ENCODE data around the gene SYCP3. TPM values are rescaled to one million over a fixed set of nuclear protein-coding genes. Genes with fewer than 3 reads are reported as not detected.
A peak's percentile ranks its signal among the peaks of the same experiment; 100 is the strongest.

Gene SYCP3
- total and polyA plus RNA-seq, 2 of the 13 experiments (the other 11 are each of a cell fraction or from before 2014, with no cell fraction given): not detected

DNA sequence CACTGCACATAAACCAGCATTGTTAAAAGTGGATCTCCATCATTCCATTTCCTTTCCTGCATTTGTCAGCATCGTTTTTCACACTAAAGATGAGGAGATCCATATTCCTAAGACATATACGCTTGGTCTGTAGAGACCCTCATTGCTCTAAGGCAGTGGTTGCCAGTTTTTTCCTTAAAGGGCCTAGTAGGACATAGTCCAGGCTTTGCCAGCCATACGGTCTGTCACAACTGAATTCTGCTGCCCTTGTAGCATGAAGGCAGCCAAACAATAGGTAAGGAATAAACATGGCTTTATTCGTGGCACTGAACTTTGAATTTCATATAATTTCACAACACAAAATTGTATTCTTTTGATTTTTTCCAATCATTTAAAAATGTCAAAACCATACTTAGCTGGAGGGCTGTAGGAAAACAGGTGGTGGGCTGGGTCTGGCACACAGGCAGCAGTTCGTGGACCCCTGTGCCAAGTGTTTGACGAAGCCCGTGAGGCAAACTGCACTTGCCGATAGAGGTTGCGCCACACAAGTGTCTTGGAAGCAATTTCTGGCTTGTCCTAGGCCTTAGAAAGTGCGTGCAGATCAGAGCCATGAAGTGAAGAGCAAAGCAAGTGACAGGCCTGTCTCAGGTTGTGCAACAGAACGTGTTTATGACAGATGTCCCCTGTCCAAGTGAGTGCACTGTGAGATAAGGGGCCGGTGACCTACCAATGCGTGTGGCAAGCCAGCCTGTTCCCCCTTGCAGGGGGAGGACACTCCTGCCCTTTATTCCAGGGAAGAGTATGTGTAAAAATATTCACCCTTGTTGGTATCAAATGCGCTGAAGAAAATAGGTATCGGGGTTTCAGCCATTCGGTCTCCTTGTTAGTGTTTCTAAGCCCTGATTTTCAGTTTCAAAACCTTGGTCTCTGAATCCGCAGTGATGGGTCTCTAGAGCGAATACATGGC lies 42.7 kb downstream of the SYCP3 start (continued):
- TF ChIP-seq ZNF574 (CRISPR knock-in tag; IDR thresholded peaks at IDR 0.05) (peak; percentile 45; the same call in 1 of the 2 replicates), ZNF33A (CRISPR knock-in tag; IDR thresholded peaks at IDR 0.05; ENCODE audit: borderline replicate concordance) (no peak), SP4 (CRISPR knock-in tag; IDR thresholded peaks at IDR 0.05) (no peak; the same call in 1 of the 2 replicates), ZNF225 (CRISPR knock-in tag; IDR thresholded peaks at IDR 0.05) (no peak), ZNF547 (CRISPR knock-in tag; IDR thresholded peaks at IDR 0.05) (no peak), ZNF121 (CRISPR knock-in tag; IDR thresholded peaks at IDR 0.05) (0 out of 2 replicates have a peak, but pooled peaks have one; percentile 3), MXD4 (CRISPR knock-in tag; IDR thresholded peaks at IDR 0.05) (peak; percentile 91; the same call in 1 of the 2 replicates), TFAP4 (IDR thresholded peaks at IDR 0.05; ENCODE audit: borderline replicate concordance, low read depth) (peak; percentile 72; the same call in 1 of the 2 replicates), ZSCAN31 (CRISPR knock-in tag; IDR thresholded peaks at IDR 0.05; ENCODE audit: low read depth) (peak; percentile 47; the same call in 1 of the 2 replicates), GATAD1 (CRISPR knock-in tag; IDR thresholded peaks at IDR 0.05) (0 out of 2 replicates have a peak, but pooled peaks have one; percentile 35), RERE (CRISPR knock-in tag; IDR thresholded peaks at IDR 0.05; ENCODE audit: low read depth) (peak; percentile 85), ZNF569 (CRISPR knock-in tag; IDR thresholded peaks at IDR 0.05; ENCODE audit: borderline replicate concordance) (no peak), KAT8 (CRISPR knock-in tag; IDR thresholded peaks at IDR 0.05) (peak; percentile 64)
- TF ChIP-seq, protein P1, sequence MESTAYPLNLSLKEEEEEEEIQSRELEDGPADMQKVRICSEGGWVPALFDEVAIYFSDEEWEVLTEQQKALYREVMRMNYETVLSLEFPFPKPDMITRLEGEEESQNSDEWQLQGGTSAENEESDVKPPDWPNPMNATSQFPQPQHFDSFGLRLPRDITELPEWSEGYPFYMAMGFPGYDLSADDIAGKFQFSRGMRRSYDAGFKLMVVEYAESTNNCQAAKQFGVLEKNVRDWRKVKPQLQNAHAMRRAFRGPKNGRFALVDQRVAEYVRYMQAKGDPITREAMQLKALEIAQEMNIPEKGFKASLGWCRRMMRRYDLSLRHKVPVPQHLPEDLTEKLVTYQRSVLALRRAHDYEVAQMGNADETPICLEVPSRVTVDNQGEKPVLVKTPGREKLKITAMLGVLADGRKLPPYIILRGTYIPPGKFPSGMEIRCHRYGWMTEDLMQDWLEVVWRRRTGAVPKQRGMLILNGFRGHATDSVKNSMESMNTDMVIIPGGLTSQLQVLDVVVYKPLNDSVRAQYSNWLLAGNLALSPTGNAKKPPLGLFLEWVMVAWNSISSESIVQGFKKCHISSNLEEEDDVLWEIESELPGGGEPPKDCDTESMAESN (CRISPR knock-in tag; conservative IDR thresholded peaks at IDR 0.05): peak; percentile 47
